NCI-H1105 treated with DMSO at 0.1 percent for 48 hours (cell line): ENCODE data around the gene RAB13.
"Not testable (repeated sequence)": the region's sequence is repeated elsewhere in the genome, so short reads cannot be mapped to it uniquely, and the experiment has no call there.

ENCODE experiments used
- DNase-seq: peaks from one replicate; lab custom pipeline; 2025; lab: John Stamatoyannopoulos, UW

Gene RAB13

GRCh38 chr1:153985941-153986761, at the start of gene RAB13:
RAB13 (minus strand) TSS chr1:153986339; CDS start chr1:153986236, 103 bp downstream.
- DNase-seq: peak; percentile 82

- DNase-seq: not testable (repeated sequence)
Measured at GRCh38 chr1:154033697-154034096, 47.6 kb upstream of the RAB13 start.

GRCh38 chr1:154019940-154020339, 33.8 kb upstream of the RAB13 start:
- no peak for DNase-seq

- DNase-seq: no peak
Measured at GRCh38 chr1:154019269-154019668, 33.1 kb upstream of the RAB13 start.

- DNase-seq: no peak
Measured at GRCh38 chr1:154014154-154014907, 28.2 kb upstream of the RAB13 start.

- not testable (repeated sequence) for DNase-seq
Measured at GRCh38 chr1:154012543-154012942, 26.4 kb upstream of the RAB13 start.

- no peak for DNase-seq
Measured at GRCh38 chr1:154012129-154012528, 26.0 kb upstream of the RAB13 start.

GRCh38 chr1:154006136-154006535, 20.0 kb upstream of the RAB13 start:
- DNase-seq: no peak

- DNase-seq: no peak
Measured at GRCh38 chr1:154000420-154000819, 14.3 kb upstream of the RAB13 start.

- DNase-seq: not testable (repeated sequence)
Measured at GRCh38 chr1:153996882-153997281, 10.7 kb upstream of the RAB13 start.

- DNase-seq: no peak
Measured at GRCh38 chr1:153995640-153996039, 9.5 kb upstream of the RAB13 start.

GRCh38 chr1:153995202-153995601, 9.1 kb upstream of the RAB13 start:
- DNase-seq: no peak

GRCh38 chr1:153991806-153992205, 5.7 kb upstream of the RAB13 start:
- DNase-seq: no peak

GRCh38 chr1:153991151-153991630, 5.1 kb upstream of the RAB13 start:
- DNase-seq: no peak

GRCh38 chr1:153990468-153991150, 4.5 kb upstream of the RAB13 start, which contains the start of gene RPS27:
RPS27 (plus strand) TSS chr1:153990762; CDS start chr1:153990797, 35 bp downstream.
- DNase-seq: peak; percentile 99

GRCh38 chr1:153987621-153988020, 1.5 kb upstream of the RAB13 start:
- DNase-seq: no peak

GRCh38 chr1:153985341-153985912, 712 bp downstream of the RAB13 start:
- no peak for DNase-seq

GRCh38 chr1:153984123-153984894, 1.8 kb downstream of the RAB13 start:
- DNase-seq: no peak

GRCh38 chr1:153981735-153982134, 4.4 kb downstream of the RAB13 start:
- DNase-seq: not testable (repeated sequence)

- DNase-seq: not testable (repeated sequence)
Measured at GRCh38 chr1:153979091-153979490, 7.0 kb downstream of the RAB13 start.

GRCh38 chr1:153978274-153978909, 7.7 kb downstream of the RAB13 start:
- DNase-seq: no peak
